Stimulated activated CD8-positive, alpha-beta memory T cell treated with anti-CD3 and anti-CD28 coated beads, Interleukin-7, amount 100 ng/mL, for 48 hours (primary cell): ENCODE results near the gene SPIN1.

Experiments
- DNase-seq, 2 donors: peaks; one replicate each; pipeline ENCODE4 v3.0.0-alpha.2; 2020; ENCODE audit warnings: low read depth in 1 of 2; ENCODE audit errors: extremely low read depth in 1 of 2

Gene SPIN1

DNA sequence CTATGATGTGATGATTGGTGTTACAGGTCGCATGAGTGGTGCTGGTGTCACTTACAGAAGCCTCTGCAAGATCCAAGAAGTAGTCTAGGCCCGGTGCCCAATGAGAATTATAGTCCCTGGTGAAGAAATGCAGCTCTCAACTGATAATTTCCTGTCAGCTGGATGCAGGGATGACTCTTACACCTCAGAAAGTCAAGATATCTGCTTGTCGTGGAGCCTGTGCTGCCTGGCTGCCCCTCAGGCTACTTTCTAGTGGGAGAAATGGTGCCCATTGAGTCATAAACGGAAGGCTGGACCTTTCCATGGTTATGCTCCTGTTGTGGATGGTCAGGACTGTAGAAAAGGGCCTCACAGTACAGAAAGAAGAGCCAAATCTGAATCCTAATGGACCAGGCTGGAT lies 99.9 kb downstream of the SPIN1 start:
- DNase-seq, result no peak

- DNase-seq, result no peak
Measured at GRCh38 chr9:88494983-88495721, 106.9 kb downstream of the SPIN1 start.

- DNase-seq, result no peak
Measured at GRCh38 chr9:88497224-88497623, 109.0 kb downstream of the SPIN1 start.

DNA sequence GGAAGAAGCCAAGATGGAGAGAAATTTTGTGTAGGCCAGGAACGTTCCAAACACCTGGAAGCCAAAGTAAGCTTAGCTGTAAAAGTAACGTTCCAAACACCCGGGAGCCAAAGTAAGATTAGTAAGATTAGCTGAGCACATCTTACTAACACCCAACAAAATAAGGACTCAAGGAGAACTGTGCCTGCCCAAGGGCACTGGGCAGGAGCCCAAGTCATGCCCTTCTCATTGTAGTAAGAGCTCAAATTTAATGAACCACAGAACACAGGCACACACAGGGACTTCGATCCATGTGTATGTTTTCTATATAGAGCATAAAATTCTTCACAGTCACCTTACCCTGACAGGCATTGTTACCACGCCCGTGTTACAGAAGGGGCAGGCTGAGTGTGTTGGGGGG lies 110.6 kb downstream of the SPIN1 start:
- no peak for DNase-seq

DNA sequence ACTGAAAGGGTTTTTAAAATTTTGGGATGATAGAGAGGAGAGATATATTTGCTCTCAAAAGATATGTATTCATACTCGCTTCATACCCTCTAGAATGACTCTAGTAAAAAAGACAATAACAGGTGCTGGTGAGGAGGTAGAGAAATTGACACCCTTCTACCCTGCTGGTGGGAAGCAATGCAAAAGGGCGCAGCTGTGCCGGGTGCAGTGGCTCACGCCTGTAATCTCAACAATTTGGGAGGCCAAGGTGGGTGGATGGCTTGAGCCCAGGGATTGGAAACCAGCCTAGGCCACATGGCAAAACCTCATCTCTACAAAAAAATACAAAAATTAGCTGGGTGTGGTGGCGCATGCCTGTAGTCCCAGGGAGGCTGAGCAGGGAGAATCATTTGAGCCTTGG lies 112.8 kb downstream of the SPIN1 start:
- DNase-seq, result no peak

DNA sequence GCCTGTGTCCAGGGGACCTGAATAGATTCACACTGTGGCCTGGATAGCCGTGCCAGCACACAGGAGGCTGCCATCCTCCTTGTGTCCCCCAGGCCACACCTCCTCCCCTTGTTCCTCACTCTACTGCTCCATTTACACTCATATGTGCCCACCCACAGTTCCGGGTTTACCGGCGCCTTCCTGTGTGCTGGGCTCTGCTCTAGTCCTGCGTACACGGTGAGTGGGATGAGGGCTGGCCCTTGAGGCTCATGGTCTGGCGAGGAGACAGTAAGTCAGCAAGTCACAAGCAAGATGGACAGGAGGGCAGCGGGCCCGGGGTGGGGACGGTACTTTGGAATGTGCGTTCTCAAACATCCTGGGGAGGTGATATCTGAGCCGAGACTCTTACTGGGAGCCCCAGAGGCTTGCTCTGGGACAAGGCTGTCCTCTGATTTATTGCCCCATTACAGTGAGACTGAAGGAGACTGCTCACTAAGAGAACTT lies 114.3 kb downstream of the SPIN1 start:
- DNase-seq, result no peak

- no peak for DNase-seq
Measured at GRCh38 chr9:88503081-88503844, 115.0 kb downstream of the SPIN1 start.

DNA sequence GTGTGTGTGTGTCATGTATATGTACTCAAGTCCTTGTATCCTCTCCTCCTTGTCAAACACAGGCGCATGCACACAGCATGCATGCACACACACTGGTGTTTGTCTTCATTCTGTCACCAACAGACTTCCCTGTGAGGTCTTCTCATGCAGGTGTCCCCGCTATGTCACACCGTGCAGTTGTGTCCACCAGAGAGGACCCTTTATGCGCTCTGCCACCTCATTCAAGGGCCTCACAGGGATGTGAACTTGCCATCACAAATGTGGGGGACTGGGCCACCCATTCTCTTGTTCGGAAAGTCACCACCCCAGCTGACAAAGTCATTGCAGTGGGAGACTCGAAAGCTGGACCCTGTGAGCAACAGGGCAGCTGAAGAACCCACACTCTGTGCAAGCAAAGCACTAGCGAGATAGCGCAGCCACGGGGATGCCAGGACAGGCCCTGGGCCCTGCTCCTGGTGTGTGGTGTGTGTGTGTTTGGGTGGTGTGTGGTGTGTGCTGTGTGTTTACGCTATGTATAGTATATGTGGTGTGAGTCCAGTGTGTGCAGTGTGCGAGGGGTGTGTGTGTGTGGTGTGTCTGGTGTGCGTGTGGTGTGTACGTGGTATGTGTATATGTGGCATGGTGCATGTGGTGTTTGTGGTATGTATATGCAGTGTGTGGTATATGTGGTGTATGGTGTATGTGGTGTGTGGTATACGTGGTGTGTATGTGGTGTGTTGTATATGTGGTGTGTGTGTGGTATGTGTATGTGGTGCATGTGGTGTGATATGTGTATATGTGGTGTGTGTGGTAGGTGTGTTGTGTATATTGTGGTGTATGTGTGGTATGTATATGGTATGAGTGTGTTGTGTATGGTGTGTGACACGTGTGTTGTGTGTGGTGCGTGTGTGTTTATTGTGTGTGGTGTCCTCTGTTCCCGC lies 115.9 kb downstream of the SPIN1 start:
- no peak for DNase-seq

DNA sequence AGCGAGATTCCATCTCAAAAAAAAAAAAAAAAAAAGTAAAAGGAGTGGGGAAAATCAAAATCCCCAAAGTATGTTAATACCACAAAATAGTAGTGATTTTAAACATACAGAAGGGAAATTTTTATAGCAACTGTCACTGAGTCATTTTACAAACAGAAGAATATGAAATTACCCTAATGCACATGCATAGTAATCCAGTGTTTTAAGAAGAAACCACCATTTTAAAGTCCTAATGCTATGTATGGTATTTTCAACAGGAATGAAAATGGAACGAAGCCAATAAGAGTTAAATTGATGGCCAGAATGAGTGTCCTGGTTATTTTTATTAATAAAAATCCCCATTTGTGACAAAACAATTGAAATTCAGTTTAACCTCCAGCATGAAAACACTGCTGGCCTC lies 120.1 kb downstream of the SPIN1 start:
- DNase-seq, result no peak

- DNase-seq, result no peak
Measured at GRCh38 chr9:88511906-88512305, 123.7 kb downstream of the SPIN1 start.

- DNase-seq, result no peak
Measured at GRCh38 chr9:88514247-88514646, 126.0 kb downstream of the SPIN1 start.

- no peak for DNase-seq
Measured at GRCh38 chr9:88521308-88521707, 133.1 kb downstream of the SPIN1 start.

- DNase-seq, result no peak
Measured at GRCh38 chr9:88522360-88522759, 134.1 kb downstream of the SPIN1 start.

DNA sequence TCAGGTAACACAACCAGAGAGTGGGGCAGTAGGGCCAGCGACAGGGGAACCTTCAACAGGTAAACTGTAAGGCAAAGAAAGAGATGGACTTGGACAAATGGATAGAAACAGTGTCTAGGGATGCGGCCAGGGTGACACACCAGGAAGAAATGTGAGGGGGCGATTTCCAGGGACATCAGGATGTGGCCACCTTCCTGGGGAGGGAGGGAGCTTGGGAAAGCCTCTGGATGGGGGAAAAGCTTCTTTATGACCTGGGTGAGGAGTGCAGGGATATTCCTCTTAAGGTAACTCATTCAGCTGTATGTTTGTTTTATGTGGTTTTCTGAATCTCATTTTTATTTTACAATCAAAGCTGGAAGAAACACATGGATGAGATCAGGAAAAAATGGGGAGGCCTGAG lies 134.8 kb downstream of the SPIN1 start:
- DNase-seq, result no peak

DNA sequence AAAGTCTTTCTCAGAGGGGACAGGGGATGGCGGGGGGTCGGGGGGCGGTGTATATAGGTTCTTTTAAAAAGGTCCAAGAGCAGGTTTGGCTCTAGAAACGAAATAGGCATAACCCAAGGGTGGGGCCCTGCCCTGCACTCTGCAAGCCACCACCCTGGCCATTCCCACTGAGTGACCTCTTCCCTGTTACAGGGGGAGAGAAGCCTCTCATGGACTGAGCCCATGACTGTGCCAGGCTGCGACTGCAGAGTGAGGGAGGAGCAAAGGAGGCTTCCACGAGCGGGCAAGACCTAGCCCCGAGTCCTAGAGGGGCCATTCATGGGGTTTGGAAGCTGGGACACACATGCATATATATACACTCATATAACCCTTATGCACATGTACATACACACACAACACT lies 136.7 kb downstream of the SPIN1 start:
- DNase-seq, result no peak

GRCh38 chr9:88527618-88528017 lies 139.4 kb downstream of the SPIN1 start:
- DNase-seq, result no peak
